ENCODE results near the gene CACNB4.

DNA sequence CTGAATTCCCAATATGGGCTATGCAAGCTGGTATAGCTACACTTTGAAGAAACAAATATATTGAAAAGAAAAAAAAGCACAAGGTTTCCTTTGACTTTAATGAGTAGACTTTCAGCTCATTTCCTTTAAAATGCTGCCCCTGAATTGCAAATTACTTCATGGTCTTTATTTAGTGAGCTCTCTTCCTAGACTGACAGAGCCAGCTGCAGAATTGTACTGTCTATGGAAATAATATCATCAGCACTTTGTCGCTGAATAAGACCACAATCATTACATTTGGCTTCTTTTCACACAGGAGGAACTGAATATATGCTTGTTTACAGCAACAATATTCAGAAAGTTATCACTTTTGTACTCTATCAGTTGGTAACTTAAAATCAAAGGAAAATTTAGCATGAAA is 312.4 kb downstream of the CACNB4 start:
- TF ChIP-seq, protein P1, sequence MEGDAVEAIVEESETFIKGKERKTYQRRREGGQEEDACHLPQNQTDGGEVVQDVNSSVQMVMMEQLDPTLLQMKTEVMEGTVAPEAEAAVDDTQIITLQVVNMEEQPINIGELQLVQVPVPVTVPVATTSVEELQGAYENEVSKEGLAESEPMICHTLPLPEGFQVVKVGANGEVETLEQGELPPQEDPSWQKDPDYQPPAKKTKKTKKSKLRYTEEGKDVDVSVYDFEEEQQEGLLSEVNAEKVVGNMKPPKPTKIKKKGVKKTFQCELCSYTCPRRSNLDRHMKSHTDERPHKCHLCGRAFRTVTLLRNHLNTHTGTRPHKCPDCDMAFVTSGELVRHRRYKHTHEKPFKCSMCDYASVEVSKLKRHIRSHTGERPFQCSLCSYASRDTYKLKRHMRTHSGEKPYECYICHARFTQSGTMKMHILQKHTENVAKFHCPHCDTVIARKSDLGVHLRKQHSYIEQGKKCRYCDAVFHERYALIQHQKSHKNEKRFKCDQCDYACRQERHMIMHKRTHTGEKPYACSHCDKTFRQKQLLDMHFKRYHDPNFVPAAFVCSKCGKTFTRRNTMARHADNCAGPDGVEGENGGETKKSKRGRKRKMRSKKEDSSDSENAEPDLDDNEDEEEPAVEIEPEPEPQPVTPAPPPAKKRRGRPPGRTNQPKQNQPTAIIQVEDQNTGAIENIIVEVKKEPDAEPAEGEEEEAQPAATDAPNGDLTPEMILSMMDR (conservative IDR thresholded peaks at IDR 0.05; ENCODE audit: low read depth, low read length): no peak
- no peak for TF ChIP-seq EZH2 (IDR thresholded peaks at IDR 0.05; ENCODE audit: borderline replicate concordance, low read depth, low read length, poor library complexity, severe bottlenecking)

Measured in A673 (cell line).